Measurements from ENCODE around the gene ARFGEF2.
A peak's percentile ranks its signal among the peaks of the same experiment; 100 is the strongest.
"Not testable (repeated sequence)": the region's sequence is repeated elsewhere in the genome, so short reads cannot be mapped to it uniquely, and the experiment has no call there.

The ARFGEF2 gene

GRCh38 chr20:48956052-48956451, 34.5 kb downstream of the ARFGEF2 start:
- DNase-seq = no peak

GRCh38 chr20:48957053-48957481, 35.6 kb downstream of the ARFGEF2 start:
- no peak for DNase-seq

GRCh38 chr20:48957533-48957932, 36.0 kb downstream of the ARFGEF2 start:
- DNase-seq = no peak

- DNase-seq = no peak
These were observed 37.2 kb downstream of the ARFGEF2 start for GRCh38 chr20:48958743-48959142.

- DNase-seq = peak; percentile 40 to 67
These were observed 38.5 kb downstream of the ARFGEF2 start for GRCh38 chr20:48959899-48960550.

- DNase-seq = peak; percentile 61 to 77
These were observed 40.9 kb downstream of the ARFGEF2 start for GRCh38 chr20:48962421-48962820.

- peak; percentile 77 to 81 for DNase-seq
These were observed 41.7 kb downstream of the ARFGEF2 start for GRCh38 chr20:48962976-48963771.

GRCh38 chr20:48965189-48965910, 43.8 kb downstream of the ARFGEF2 start:
- DNase-seq = no peak

- DNase-seq = no peak
These were observed 49.3 kb downstream of the ARFGEF2 start for GRCh38 chr20:48970681-48971365.

GRCh38 chr20:48971956-48972355, 50.4 kb downstream of the ARFGEF2 start:
- no peak for DNase-seq

- no peak for DNase-seq
These were observed 51.3 kb downstream of the ARFGEF2 start for GRCh38 chr20:48972816-48973215.

- no peak for DNase-seq
These were observed 54.4 kb downstream of the ARFGEF2 start for GRCh38 chr20:48975955-48976354.

GRCh38 chr20:48979980-48980379, 58.5 kb downstream of the ARFGEF2 start:
- not testable (repeated sequence) for DNase-seq

- DNase-seq = no peak
These were observed 62.2 kb downstream of the ARFGEF2 start for GRCh38 chr20:48983423-48984400.

- DNase-seq = no peak
These were observed 63.2 kb downstream of the ARFGEF2 start for GRCh38 chr20:48984575-48985219.

- no peak for DNase-seq
These were observed 65.4 kb downstream of the ARFGEF2 start for GRCh38 chr20:48986899-48987298.

- peak; percentile 10 to 38 for DNase-seq
These were observed 69.0 kb downstream of the ARFGEF2 start for GRCh38 chr20:48990467-48990866.

- no peak for DNase-seq
These were observed 74.1 kb downstream of the ARFGEF2 start for GRCh38 chr20:48995589-48995988.

GRCh38 chr20:48999890-49000870, 78.7 kb downstream of the ARFGEF2 start:
- no peak for DNase-seq

- no peak for DNase-seq
These were observed 80.2 kb downstream of the ARFGEF2 start for GRCh38 chr20:49001741-49002140.

Data from inflammatory macrophage (primary cell).